ENCODE data around the gene ALK.
"Not testable (repeated sequence)": the region's sequence is repeated elsewhere in the genome, so short reads cannot be mapped to it uniquely, and the experiment has no call there.

The ALK gene

GRCh38 chr2:29751390-29751789 is 170.0 kb downstream of the ALK start:
- H3K4me3 ChIP-seq (ENCODE audit: low read depth, low read length) = no peak overlapping the region
- POLR2A ChIA-PET = no interaction called here
- TF ChIP-seq TSHZ1 (tag by site-specific recombination; IDR thresholded peaks at IDR 0.05; ENCODE audit: borderline replicate concordance) = no peak
- no peak for TF ChIP-seq ZNF138 (tag by site-specific recombination; IDR thresholded peaks at IDR 0.05; ENCODE audit: borderline replicate concordance)
- TF ChIP-seq ZBTB48 (tag by site-specific recombination; IDR thresholded peaks at IDR 0.05) = no peak
- CTCF ChIA-PET = interaction anchor here (0.6 kb wide), 1 partner anchor 274 kb away, joined by 6 read pairs; no protein-coding TSS in a partner anchor
- H3K4me1 ChIP-seq (ENCODE audit: control insufficient read depth, insufficient read depth, low read length) = no peaks in the 10 kb centered on the region
- no peaks in the 10 kb centered on the region for H3K9me3 ChIP-seq (ENCODE audit: control insufficient read depth, insufficient read depth, low read depth, low read length)
- no peaks in the 10 kb centered on the region for H3K36me3 ChIP-seq (ENCODE audit: control insufficient read depth in 2 of 2, insufficient read depth in 1 of 2, low read length in 2 of 2)
- H3K27ac ChIP-seq (ENCODE audit: extremely low read depth, low read depth, low read length) = no peak overlapping the region

GRCh38 chr2:29750463-29750862 is 170.9 kb downstream of the ALK start:
- H3K9me3 ChIP-seq (ENCODE audit: control insufficient read depth, insufficient read depth, low read depth, low read length); H3K36me3 ChIP-seq (ENCODE audit: control insufficient read depth in 2 of 2, insufficient read depth in 1 of 2, low read length in 2 of 2); H3K4me3 ChIP-seq (ENCODE audit: low read depth, low read length); POLR2A ChIA-PET; H3K27ac ChIP-seq (ENCODE audit: extremely low read depth, low read depth, low read length); H3K4me1 ChIP-seq (ENCODE audit: control insufficient read depth, insufficient read depth, low read length); CTCF ChIA-PET: not testable (repeated sequence)

- no peak for TF ChIP-seq ZNF416 (tag by site-specific recombination; IDR thresholded peaks at IDR 0.05)
- TF ChIP-seq ZNF354C (tag by site-specific recombination; IDR thresholded peaks at IDR 0.05; ENCODE audit: borderline replicate concordance, low read depth) = no peak
- no peaks in the 10 kb centered on the region for H3K4me1 ChIP-seq (ENCODE audit: control insufficient read depth, insufficient read depth, low read length)
- no peaks in the 10 kb centered on the region for H3K9me3 ChIP-seq (ENCODE audit: control insufficient read depth, insufficient read depth, low read depth, low read length)
- H3K27ac ChIP-seq (ENCODE audit: extremely low read depth, low read depth, low read length) = no peak overlapping the region
- H3K36me3 ChIP-seq (ENCODE audit: control insufficient read depth in 2 of 2, insufficient read depth in 1 of 2, low read length in 2 of 2) = no peaks in the 10 kb centered on the region
- no peak overlapping the region for H3K4me3 ChIP-seq (ENCODE audit: low read depth, low read length)
- POLR2A ChIA-PET = no interaction called here
- CTCF ChIA-PET = no interaction called here
Measured at GRCh38 chr2:29749843-29750242, 171.5 kb downstream of the ALK start.

- no peak overlapping the region for H3K27ac ChIP-seq (ENCODE audit: extremely low read depth, low read depth, low read length)
- H3K4me1 ChIP-seq (ENCODE audit: control insufficient read depth, insufficient read depth, low read length) = no peaks in the 10 kb centered on the region
- H3K36me3 ChIP-seq (ENCODE audit: control insufficient read depth in 2 of 2, insufficient read depth in 1 of 2, low read length in 2 of 2) = no peaks in the 10 kb centered on the region
- TF ChIP-seq ZNF792 (tag by site-specific recombination; IDR thresholded peaks at IDR 0.05) (no peak), HOXD13 (CRISPR knock-in tag; IDR thresholded peaks at IDR 0.05; ENCODE audit: borderline replicate concordance) (no peak), ZNF292 (tag by site-specific recombination; IDR thresholded peaks at IDR 0.05; ENCODE audit: borderline replicate concordance, low read depth) (no peak), ZNF837 (tag by site-specific recombination; IDR thresholded peaks at IDR 0.05) (no peak), ZNF585B (tag by site-specific recombination; IDR thresholded peaks at IDR 0.05) (no peak), MYNN (tag by site-specific recombination; IDR thresholded peaks at IDR 0.05; ENCODE audit: borderline replicate concordance) (no peak), ZNF202 (tag by site-specific recombination; IDR thresholded peaks at IDR 0.05; ENCODE audit: borderline replicate concordance) (no peak), ZBTB7A (tag by site-specific recombination; IDR thresholded peaks at IDR 0.05; ENCODE audit: low read depth) (no peak), GLI2 (tag by site-specific recombination; IDR thresholded peaks at IDR 0.05; ENCODE audit: borderline replicate concordance, low read depth) (no peak), ZNF398 (tag by site-specific recombination; IDR thresholded peaks at IDR 0.05) (no peak), SCRT1 (tag by site-specific recombination; IDR thresholded peaks at IDR 0.05; ENCODE audit: borderline replicate concordance) (no peak), ZNF223 (tag by site-specific recombination; IDR thresholded peaks at IDR 0.05) (no peak), HIC1 (tag by site-specific recombination; IDR thresholded peaks at IDR 0.05) (no peak), ZNF600 (tag by site-specific recombination; IDR thresholded peaks at IDR 0.05) (no peak), ZNF169 (tag by site-specific recombination; IDR thresholded peaks at IDR 0.05) (no peak), ZNF274 (IDR thresholded peaks at IDR 0.05; ENCODE audit: low read length) (no peak), ZNF274 (tag by site-specific recombination; IDR thresholded peaks at IDR 0.05; ENCODE audit: borderline replicate concordance) (no peak), ZNF366 (tag by site-specific recombination; conservative IDR thresholded peaks at IDR 0.05) (no peak)
- no peak overlapping the region for H3K4me3 ChIP-seq (ENCODE audit: low read depth, low read length)
- no peaks in the 10 kb centered on the region for H3K9me3 ChIP-seq (ENCODE audit: control insufficient read depth, insufficient read depth, low read depth, low read length)
- ChIA-PET CTCF (no interaction called here), POLR2A (no interaction called here)
Measured at GRCh38 chr2:29749041-29749440, 172.3 kb downstream of the ALK start.

Data from HEK293 (cell line).